Measurements from ENCODE around the gene IQGAP3.

IQGAP3 gene

DNA sequence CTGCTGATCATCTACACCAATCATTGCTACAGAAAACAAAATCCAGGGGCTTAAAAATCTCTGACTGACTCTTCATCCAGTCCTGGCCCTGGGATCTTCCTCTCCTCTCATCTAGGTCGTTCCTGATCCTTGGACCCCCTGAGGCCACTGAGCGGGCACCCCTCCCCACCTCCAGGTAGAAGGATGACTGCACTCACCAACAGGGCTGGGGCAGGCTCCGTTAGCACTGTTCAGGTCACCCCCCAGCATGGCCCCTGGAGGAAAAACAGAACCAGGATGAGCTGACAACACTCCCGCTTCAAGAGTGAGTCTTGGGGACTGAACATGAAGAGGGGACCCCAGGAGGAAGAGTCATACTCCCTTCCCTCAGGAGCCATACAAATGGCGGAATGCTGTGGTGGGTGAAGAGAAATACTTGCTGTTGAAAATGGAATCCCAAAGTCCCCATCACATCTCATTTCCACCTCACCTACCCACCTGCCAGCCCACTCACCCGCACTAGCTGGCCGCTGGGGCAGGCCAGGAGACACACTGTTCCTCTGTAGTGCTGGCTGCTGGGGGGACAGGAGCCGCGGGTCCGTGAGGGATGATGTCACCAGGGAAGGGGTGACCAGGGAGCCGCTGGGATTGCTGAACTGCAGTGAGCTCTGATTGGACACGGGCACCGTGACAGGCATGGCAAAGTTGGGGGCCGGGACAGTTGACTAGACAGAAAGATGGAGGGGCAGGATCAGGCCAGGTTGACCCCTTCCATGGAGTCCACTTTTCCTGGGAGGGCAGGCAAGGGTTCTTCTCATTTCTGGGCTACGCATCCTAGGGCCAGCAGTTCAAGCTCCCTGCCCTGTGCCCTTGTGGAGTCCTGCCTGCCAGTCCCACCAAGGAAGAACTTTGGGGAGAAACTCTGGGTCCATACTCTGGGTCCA lies 93.0 kb downstream of the IQGAP3 start:
- no peak for DNase-seq

DNA sequence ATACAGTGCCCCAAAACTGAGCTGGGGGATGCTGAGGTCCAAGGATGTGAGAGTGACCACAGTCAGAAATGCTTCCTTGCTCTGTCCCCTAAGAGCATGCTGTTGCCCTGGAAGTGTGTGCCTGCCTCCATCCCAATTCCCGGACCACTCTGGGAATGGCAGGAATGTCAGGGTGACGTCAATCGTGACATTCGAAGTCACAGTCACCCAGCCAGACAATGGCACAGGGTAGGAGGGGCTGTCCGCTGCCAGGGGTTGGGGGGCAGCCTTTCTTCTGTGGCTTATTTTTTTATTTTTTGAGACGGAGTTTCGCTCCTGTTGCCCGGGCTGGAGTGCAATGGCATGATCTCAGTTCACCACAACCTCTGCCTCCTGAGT lies 94.1 kb downstream of the IQGAP3 start:
- no peak for DNase-seq

DNA sequence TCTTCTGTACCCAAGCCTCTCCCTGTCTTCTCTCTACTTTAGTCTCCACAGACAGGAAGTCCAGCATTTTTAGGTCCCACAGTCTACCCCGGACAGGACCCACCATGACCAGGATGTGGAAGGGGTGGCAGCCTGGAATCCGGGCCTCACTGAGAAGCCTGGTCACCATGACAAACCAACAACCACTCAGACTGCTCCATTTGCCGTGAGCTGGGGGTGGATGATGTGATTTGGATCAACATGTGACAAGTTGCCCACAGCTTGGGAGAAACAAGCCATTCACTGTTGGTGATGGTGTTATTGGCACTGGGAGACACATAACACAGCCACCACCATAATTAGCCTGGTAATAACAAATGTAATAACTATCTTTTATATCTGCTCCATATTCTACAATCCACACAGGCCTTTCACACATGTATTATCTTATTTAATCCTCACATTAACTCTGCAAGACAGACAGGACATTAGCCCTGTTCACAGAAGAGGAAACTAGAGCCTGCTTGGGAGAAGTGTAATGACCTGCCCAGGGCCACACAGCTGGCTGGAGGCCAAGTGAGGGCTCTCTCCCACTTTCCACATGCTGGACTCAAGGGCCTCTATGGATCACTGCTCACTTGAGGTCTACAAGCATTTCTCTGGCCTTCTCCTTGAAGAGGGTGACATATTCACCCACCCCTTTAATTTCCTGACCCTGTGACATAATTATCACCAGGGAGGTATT lies 94.7 kb downstream of the IQGAP3 start:
- no peak for DNase-seq

DNA sequence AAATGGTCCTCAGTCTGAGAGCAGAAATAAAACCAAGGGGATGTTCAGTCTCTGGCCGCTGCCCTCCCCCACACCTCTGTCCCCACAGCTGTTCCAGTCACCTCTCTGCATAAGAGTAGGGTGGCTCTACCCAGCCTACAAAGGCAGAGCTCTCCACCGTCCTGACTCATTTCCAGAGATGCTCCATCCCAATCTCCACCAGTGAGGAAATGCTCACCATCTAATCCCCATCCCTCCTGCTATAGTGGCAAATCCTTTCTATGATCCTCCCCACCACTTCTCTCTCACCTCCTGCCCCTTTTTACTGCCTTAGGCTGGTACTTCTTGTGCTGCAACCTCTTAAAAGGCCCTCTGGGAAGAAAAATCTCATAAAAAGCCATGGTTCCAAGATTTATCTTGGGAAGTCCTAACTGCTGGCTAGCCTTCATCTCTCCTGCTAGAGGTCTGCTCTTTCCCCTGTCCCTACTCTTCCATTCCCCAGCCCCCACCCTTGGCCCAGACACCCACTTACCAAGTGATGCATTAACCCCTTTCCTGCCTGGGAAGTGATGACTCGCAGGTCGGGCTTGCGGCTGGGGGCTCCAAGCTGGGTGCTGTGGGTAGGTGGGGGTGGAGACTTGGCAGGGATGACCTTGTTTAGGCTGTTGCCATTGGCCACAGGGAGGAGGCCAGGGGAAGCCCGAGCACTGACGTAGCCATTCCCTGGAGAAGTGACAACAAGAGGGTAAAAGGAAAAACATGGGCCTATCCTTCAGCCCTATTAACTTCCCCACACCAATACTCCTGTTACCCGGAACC lies 95.7 kb downstream of the IQGAP3 start:
- no peak for DNase-seq

DNA sequence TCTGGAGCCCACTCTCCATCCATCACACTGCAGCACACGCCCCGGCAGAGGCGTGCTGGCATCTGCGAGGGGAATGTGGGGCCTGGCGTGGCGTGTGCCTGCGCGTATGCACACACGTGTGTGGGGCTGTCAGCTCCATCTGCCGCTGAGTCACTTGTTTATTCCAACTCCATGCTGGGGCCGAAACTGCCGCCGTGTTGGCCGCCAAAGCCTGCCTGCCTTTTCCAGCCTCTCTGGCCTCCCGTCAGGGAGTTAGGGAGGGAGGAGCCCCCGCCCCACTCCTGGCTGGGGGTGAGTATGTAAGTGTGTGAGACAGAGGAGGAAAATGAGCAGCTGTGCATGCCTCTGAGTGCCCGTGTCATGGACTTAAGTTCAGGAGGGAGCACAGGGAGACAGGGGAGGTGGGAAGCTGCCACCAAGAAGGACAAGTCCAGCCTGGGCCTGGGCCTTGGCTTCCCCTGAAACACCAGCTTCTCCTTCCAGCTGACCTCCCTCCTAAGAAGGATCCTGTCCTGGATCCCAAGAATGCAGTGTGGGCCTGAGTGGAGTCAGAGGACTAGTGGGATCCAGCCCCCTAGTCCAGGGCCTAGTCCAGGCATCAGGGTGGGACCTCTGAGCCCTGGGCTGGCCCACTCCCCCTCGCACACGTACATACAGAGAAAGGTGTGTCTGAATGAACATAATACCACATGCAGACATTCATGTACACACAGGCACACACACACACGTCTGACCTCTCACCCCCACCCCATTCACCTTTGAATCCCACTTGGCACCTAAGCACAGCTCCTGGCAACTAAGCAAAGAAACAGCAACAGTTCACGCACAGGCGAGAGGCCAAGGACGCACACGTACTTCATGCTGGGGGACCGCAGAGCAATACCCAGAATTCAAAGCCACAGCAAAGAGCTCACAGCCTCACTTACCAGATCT lies 96.5 kb downstream of the IQGAP3 start:
- DNase-seq: no peak

All from KG1 (cell line).